AG08396 (cell line): ENCODE measurements around the gene STMND1.
"Not testable (repeated sequence)": the region's sequence is repeated elsewhere in the genome, so short reads cannot be mapped to it uniquely, and the experiment has no call there.

Source experiments
- DNase-seq: peaks from one replicate; pipeline ENCODE4 v3.0.0; 2012; ENCODE audit warnings: low spot score, mixed read lengths

The STMND1 gene

DNA sequence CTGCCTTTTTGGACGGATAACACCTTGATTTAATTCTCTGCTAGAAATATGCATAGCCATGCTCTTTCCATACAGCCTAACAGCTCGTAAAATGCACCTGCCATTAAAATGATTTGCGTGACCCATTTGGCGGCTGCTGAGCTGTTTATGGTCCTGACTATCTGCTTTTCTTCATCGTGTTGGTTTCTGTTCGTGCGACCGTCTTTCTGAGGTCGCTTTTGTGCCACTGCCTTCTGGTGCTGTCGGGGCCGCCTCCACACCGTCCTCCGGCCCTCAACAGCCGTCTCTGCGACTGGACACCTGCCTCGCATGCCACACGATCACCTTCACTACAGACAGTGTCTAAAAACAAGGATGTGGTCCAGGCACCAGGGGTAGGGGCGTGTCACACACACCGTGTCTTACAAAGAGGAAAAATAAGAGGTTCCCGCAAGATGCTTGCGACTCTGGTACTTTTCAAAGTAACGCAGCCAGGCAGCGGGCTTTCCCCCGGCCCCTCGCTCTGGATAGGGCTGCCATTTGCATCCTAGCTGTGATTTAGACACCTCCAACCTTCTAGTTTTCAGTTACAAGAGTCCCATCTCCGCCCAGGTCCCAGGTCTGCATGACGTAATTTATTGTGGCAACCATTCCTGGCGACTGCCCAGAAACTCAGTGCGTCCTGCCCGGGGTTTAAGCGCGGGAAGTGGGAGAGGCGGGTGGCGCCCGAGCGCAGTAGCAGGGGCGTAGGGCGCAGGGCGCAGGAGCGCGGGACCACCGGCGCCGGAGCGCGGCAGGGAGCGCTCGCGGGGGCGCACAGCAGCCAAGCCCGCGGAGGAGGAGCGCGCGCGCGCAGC lies at the start of gene STMND1:
STMND1 (plus strand) TSS at position 629 of the 836 bp plus-strand sequence. CDS start 208 bp downstream, outside the sequence.
- no peak for DNase-seq

DNA sequence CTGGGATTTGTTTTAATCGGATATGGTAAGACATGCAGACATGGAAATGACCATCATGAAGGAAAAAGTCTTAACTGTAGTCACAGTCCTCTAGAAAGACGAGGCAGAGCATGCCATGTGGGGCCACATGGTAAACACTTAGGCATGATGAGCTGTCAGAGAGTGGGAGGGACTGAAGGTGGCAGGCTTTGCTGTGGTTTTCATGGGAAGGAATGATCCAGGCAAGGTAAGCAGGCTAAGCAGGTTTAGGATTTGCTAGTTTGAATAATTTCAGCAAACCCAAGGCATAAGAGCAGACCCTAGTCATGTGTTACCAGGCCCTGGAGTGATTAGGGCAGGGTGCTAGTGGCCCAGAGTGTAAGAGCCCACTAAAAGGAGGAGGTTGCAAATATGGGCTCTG lies 47.2 kb upstream of the STMND1 start:
- DNase-seq: no peak

DNA sequence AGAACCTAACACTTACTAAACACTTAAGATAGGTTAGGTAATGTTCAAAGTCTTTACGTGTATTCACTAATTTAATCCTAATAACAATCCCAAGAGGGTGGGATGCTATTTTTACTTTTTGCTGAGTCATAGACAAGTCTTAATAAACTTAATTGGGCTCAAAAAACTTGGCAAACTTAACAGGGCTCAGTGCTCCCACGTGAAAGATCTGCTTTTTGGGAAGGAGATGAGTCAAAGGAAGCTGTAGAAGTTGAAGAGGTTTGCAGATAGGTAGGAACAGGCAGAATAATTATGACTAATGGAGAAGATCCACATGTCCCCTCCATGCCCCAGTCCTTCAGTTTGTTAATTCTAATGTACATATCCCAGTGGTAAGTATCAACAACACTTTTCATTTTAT lies 44.5 kb upstream of the STMND1 start:
- DNase-seq: no peak

DNA sequence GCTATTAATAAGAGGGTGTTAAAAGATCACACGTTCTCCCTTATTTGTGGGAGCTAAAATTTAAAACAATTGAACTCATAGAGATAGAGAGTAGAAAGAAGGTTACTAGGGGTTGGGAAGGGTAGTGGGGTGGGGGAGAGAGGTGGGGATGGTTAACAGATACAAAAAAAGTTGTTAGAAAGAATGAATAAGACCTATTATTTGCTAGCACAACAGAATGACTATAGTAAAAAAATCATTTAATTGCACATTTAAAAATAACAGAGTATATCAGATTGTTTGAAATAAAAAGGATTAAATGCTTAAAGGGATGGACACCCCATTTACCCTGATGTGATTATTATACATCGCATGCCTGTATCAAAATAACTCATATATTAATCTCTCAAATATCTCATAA lies 43.3 kb upstream of the STMND1 start:
- no peak for DNase-seq

DNA sequence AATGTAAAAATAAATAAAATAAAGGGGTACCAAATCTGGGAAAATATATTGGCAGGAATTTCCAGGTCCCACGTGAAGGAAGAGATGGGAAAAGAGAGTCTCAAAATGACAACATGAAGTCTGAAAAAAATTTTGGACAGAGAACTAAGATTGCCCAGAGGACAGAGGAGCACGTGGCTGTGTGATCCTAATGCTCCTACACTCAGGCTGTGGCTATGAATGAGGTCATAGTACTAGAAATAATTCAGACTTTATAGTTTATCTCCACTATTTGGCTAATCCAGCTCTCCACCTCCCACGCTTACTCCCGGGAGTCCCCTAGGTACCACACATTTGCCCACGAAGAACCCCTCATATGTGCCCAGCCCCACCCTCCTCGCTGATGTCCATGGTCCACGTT lies 42.8 kb upstream of the STMND1 start:
- no peak for DNase-seq

DNA sequence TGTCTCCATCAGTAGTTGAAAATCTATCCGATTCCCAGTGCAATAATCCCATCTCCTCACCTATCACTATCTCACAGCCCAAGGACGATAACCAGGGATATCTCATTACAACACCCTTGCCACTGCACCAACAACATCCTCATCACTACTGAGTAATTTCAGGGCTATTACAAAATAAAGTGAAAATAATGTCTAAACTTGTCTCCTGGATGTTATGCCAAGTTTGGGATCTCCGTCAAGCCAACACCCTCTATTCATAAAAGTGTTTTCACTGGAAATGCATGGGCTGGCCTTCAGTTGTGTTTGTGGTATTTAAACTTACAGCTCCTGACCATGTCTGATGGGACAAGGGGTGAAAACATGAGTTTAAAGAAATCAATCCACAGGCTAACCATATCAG lies 42.0 kb upstream of the STMND1 start:
- DNase-seq: no peak

DNA sequence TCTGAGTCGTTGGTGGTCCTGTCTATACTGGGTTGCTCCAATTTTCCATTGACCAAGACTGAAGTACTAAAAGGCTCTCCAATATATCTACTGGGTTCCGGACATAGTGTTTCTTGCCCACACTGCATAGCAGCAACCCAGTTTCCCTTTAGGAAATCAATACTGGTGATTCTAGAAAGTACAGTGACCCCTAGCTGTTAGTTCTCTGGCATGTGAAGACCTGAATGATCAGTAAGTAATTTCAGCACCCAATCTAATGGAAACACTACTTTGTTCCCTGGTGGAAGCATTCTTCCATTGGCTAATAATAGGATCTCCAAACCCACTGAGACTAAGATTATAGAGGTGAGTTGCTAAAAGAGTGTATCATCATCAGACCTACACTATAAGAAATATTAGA lies 40.8 kb upstream of the STMND1 start:
- no peak for DNase-seq

DNA sequence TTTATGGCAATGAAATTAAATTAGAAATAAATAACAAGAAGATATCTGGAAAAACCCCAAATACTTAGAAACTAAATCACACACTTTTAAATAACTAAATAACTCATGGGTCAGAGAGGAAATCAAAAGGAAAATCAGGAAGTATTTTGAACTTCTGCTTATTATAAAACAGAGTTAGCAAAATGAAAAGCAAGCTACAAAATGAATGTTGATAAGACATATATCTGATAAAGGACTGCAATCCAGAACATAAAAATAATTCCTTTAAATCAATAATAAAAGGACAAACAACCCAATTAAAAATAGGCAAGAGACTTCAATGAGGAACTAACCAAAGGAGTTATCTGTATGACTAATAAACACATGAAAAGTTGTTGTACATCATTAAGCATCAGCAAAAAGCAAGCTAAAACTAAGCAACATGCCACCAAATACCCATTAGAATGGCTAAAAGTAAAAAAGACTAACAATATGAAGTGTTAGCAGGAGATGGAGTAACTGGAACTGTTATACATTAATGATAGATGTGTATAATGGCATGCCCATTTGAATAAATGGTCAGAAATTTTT lies 38.9 kb upstream of the STMND1 start:
- DNase-seq: no peak

DNA sequence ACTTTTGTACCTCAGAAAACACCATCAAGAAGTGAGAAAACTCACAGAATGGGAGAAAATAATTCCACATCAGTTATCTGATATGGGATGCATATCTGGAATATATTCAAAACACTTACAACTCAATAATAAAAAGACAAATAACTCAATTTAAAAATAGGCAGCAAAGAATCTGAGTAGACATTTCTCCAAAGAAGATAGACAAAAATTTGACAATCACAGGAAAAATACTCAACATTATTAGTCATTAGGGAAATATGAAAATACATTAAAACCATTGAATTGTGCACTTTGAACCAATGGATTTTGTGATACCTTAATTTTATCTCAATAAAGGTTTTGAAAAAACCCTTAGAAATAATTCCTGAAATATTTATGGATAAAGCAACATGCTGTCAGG lies 36.9 kb upstream of the STMND1 start:
- no peak for DNase-seq

DNA sequence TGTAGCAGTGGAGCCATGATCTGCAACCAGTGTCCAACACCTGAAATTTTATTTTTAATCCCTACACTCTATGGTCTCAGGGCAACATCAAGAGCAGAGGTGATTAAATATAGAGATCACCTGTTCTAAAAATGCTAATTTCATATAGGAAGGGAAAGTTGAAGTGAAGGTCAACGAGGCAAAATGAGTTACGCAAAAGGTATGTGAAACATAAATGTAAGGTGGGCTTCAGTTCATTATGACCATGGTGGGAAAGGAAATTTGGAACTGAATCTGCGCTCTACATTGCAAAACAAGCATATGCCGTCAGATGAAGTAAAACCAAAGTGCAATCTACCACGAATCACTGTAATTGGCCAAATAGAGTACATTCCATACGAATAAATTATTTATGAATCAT lies 35.2 kb upstream of the STMND1 start:
- no peak for DNase-seq

DNA sequence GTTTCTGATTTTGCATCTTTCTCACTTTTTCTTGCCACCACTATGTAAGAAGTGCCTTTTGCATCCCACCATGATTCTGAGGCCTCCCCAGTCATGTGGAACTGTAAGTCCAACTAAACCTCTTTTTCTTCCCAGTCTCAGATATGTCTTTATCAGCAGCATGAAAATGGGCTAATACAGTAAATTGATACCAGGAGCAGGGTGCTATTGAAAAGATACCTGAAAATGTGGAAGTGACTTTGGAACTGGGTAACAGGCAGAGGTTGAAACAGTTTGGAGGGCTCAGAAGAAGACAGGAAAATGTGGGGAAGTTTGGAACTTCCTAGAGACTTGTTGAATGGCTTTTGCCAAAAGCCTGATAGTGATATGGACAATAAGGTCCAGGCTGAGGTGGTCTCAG lies 32.9 kb upstream of the STMND1 start:
- DNase-seq: not testable (repeated sequence)

DNA sequence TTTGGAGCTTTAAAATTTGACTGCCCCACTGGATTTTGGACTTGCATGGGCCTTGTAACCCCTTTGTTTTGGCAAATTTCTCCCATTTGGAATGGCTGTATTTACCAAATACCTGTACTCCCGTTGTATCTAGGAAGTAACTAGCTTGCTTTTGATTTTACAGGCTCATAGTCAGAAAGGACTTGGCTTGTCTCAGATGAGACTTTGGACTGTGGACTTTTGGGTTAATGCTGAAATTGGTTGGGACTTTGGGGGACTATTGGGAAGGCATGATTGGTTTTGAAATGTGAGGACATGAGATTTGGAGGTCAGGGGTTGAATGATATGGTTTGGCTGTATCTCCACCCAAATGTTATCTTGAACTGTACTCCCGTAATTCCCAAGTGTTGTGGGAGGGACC lies 31.4 kb upstream of the STMND1 start:
- DNase-seq: not testable (repeated sequence)

DNA sequence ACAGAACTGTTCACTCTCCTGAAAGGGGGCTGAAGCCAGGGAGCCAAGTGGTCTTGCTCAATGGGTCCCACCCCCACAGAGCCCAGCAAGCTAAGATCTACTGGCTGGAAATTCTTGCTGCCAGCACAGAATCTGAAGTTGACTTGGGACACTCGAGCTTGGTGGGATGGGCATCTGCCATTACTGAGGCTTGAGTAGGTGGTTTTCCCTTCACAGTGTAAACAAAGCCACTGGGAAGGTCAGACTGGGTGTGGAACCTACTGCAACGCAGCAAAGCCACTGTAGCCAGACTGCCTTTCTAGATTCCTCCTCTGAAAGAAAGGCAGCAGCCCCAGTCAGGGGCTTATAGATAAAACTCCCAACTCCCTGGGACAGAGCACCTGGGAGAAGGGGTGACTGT lies 28.3 kb upstream of the STMND1 start:
- DNase-seq: not testable (repeated sequence)

DNA sequence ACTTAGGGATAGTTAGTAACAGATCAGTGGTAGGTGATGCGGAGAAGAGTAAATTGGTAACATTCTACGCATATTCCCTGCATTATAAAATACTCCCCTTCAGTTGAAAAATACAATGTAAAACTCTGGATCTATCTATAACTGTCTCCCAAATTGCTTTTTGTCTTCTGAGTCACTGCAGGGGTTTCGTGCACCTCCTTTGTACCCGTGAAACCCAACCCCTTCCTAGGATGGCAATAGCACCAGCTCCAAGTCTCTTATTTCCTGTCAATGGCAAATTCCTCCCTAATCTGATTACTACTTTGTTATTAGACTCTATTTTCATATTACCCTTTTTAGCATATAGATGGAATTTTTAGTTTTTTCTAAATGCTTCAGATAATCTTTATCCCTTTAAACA lies 20.6 kb upstream of the STMND1 start:
- no peak for DNase-seq

DNA sequence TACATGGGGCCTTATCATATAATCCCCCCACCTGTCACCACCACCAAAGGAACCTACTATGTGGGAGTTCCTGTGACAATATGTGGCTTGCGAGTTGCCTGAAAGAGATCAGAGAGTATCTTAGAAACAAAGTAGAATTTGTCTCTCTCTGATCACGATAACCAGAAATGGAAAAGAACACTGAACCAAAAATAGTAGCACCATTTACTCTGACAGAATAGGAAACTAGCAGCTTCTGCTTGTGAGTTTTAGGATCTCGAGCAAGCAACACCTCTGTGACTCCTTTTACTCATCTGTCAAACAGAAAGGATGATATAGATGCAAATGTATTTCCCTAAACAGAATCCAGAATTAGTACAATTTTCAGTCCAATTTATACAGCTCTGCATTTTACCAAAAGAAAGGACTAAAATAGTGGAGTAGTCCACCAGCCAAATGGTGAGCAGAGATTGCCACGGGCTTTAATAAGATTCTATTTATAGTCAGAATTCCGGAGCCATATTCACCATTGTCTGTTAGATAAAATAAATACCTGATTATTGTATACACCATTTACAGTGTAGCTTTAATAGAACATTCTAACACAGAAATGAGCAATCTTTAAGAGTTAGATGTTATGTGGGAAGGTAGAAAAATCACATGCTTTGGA lies 19.9 kb upstream of the STMND1 start:
- DNase-seq: no peak

DNA sequence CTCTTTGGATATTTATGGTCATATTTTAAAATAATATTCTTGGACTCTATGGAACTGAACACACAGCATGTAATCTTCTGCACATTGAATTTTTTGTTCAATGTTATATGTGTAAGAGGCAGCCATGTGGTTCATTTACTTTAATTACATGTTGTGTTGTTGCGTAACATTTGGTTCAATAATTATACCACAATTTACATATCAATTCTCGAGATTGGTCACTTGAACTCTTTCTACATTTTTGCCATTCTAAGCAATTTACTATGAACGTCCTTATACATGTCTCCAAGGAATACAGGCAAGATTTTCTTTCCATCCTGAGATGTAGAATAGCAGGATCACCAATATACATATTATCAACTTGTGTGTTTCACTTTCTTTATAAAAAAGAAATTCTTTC lies 18.5 kb upstream of the STMND1 start:
- DNase-seq: no peak

DNA sequence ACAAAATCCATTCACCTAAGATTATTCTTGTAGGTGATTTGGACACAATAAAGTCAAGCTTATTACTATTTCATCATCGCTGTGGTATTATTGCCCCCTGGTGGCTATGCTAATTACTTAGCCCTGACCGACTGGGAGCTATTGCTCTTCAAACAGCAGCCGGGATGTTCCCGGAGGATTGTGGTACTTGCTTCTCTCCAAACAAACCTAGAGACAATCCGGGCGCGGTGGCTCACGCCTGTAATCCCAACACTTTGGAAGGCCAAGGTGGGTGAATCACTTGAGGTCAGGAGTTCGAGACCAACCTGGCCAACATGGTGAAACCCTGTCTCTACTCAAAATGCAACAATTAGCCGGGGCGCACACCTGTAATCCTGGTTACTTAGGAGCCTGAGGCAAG lies 15.4 kb upstream of the STMND1 start:
- peak; percentile 73 for DNase-seq

DNA sequence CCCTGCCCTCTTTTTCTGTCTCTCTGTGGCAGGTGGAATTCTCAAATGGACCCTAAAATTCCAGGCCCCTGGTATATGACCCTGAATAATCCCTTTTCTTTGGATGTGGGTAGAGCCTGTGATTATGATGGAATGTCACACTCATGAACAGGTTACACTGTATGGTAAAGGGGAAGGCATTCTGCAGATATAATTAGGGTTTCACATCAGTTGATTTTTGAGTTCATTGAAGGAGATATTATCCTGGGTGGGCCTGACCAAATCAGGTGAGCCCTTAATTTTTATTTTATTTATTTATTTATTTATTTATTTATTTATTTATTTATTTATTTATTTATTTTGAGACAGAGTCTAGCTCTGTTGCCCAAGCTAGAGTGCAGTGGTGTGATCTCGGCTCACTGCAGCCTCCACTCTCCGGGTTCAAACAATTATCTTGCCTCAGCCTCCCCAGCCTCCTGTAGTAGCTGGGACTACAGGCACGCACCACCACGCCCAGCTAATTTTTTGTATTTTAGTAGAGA lies 13.7 kb upstream of the STMND1 start:
- DNase-seq: no peak

DNA sequence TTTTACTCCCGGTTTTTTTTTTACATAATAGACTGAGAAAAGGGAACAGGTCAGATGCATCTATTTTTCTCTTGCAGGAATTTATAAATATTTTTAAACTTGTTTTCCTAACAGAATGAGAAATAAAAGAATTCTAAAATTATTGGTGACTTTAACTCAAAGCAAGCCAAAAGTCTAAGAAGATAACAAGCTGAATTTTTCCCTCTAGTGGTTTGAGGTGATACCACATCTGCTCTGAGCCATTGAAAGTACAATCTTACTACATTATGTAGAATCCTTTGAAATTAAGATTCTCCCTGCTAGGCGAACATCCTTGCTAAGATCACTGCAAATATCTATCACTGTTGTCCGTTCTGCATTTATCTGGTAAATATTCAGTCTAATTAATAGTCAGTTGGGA lies 10.7 kb upstream of the STMND1 start:
- no peak for DNase-seq

DNA sequence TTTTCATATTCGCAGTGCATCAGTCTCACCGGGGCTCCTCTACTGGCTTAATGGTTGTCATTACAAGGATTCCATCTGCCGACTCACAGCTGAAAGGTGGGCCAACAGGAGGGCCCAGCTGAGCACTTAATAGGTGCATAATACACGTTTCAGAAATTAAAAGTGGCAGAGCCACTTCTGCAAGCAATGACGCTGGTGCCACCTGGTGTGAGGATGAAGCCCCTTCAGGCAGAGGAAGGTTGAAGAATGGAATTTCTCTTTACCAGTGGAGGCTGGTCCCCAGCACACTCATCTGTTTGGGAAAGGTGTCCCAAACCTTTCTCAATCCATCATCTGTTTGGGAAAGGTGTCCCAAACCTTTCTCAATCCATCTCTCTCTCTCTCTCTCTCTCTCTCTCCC lies 8.2 kb upstream of the STMND1 start:
- DNase-seq: no peak

DNA sequence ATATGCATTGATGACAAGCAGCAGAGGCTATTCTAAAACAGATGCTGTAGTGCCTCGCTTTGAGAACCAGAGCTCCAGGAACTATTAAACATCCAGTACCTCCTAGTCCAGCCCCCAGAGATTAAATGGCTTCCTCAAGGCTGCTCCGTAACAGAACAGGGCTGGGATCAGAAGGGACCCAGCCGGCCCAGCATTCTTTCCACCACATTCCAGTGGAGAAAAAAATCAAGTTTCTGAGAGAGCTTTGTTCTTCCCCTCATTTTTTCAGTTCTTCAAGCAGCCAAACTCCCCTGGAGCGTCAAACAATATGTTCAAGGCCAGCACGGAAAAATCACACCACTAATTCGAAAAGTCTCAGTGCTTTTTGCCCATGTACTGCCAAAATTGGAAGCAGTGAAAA lies 5.8 kb upstream of the STMND1 start:
- peak; percentile 33 for DNase-seq

DNA sequence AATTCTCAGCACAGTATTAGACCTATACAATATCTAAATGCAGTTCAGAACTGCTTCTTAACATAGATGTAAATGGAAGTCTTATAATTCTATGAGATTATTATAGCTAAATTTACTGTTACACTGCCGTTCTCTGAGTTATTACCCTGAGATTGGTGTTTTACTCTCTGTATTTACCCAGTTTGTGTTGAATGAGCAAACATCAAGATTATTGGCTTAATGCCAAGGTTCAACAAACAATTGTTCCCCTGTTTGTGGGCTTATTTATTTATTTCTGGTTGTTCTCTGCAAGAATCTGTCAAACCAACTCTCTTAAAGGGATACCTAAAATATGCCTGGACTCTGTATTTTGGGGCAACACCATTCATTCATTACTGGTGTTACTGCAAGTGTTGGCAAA lies 5.2 kb upstream of the STMND1 start:
- DNase-seq: no peak

DNA sequence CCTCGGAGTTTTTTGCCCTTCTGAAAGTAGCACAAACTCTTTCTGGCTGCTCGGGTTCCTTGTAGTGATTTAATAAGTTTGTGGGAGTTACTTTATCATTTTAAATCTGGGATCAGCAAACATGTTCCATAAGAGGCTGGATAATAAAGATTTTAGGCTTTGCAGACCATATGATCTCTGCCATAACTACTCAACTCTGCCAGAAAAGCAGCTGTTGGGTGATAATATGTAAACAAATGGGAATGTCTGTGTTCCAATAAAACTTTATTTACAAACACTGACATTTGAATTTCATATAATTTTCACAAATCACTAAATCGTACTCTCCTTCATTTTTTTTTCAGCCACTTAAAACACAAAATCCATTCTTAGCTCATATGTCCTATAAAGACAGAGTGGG lies 3.9 kb upstream of the STMND1 start:
- no peak for DNase-seq
